ENCODE results near the gene CFAP45. TPM values are rescaled to one million over a fixed set of nuclear protein-coding genes. Genes with fewer than 3 reads are reported as not detected.

The CFAP45 gene
- total and polyA plus RNA-seq, 9 of the 15 experiments (the other 6 are each of a cell fraction or from before 2014, with no cell fraction given) = 0.65 to 2.4 (median 1.5) TPM

DNA sequence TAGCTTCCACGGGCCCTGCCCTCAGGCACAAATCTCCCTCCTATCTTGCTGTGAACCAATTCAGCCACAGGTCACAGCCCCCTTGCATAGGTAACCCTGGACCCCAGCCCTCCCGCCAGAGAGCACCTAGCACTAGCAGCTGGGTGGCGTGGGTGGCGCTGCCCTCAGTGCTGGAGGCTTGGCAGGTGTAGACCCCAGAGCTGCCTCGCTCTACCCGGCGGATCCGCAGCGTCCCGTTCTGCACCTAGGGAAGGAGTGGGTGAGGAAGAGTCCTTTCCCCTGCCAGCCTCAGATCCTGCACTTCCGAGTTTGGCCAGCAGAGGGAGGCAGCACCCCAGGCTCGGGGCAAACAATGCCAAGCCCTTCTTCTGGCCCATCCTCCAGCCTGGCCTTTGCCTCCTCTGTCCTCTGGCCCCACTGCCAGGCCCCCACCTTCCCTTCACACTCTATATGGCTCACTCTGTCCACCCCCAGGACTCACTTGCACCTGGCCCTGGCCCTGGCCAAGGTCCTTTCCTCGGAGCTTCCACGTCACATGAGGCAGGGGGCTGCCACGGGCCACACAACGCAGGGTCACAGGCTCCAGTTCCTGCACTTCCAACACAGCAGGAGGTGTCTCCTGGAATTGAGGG lies 36.4 kb upstream of the CFAP45 start (continued):
- TF ChIP-seq, protein P1, sequence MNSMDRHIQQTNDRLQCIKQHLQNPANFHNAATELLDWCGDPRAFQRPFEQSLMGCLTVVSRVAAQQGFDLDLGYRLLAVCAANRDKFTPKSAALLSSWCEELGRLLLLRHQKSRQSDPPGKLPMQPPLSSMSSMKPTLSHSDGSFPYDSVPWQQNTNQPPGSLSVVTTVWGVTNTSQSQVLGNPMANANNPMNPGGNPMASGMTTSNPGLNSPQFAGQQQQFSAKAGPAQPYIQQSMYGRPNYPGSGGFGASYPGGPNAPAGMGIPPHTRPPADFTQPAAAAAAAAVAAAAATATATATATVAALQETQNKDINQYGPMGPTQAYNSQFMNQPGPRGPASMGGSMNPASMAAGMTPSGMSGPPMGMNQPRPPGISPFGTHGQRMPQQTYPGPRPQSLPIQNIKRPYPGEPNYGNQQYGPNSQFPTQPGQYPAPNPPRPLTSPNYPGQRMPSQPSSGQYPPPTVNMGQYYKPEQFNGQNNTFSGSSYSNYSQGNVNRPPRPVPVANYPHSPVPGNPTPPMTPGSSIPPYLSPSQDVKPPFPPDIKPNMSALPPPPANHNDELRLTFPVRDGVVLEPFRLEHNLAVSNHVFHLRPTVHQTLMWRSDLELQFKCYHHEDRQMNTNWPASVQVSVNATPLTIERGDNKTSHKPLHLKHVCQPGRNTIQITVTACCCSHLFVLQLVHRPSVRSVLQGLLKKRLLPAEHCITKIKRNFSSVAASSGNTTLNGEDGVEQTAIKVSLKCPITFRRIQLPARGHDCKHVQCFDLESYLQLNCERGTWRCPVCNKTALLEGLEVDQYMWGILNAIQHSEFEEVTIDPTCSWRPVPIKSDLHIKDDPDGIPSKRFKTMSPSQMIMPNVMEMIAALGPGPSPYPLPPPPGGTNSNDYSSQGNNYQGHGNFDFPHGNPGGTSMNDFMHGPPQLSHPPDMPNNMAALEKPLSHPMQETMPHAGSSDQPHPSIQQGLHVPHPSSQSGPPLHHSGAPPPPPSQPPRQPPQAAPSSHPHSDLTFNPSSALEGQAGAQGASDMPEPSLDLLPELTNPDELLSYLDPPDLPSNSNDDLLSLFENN (IDR thresholded peaks at IDR 0.05; ENCODE audit: low read depth in 2 of 2, low read length in 2 of 2) = 0 out of 4 replicates have a peak, but pooled peaks of 1 of the 2 experiments have one; percentile 7
- TF ChIP-seq CC2D1A (IDR thresholded peaks at IDR 0.05) (0 out of 2 replicates have a peak, but pooled peaks have one; percentile 36), SMC3 (conservative IDR thresholded peaks at IDR 0.05; ENCODE audit: insufficient read depth, low read depth, low read length) (peak; percentile 92), RB1 (IDR thresholded peaks at IDR 0.05; ENCODE audit: low read depth) (peak; percentile 45; the same call in 1 of the 2 replicates), PTBP1 (IDR thresholded peaks at IDR 0.05; ENCODE audit: low read depth, low read length) (peak; percentile 98), ARID2 (IDR thresholded peaks at IDR 0.05) (peak; percentile 60; the same call in 1 of the 2 replicates), SMARCE1 (IDR thresholded peaks at IDR 0.05) (no peak), NR2F6 (CRISPR knock-in tag; IDR thresholded peaks at IDR 0.05) (no peak), JUND (IDR thresholded peaks at IDR 0.05; ENCODE audit: borderline replicate concordance, low read depth, low read length) (peak; percentile 34; the same call in 1 of the 2 replicates), JUND (tag; IDR thresholded peaks at IDR 0.05; ENCODE audit: borderline replicate concordance, low read depth, low read length) (no peak)
- TF ChIP-seq, protein P2, sequence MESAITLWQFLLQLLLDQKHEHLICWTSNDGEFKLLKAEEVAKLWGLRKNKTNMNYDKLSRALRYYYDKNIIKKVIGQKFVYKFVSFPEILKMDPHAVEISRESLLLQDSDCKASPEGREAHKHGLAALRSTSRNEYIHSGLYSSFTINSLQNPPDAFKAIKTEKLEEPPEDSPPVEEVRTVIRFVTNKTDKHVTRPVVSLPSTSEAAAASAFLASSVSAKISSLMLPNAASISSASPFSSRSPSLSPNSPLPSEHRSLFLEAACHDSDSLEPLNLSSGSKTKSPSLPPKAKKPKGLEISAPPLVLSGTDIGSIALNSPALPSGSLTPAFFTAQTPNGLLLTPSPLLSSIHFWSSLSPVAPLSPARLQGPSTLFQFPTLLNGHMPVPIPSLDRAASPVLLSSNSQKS (CRISPR knock-in tag; IDR thresholded peaks at IDR 0.05) = no peak
- TF ChIP-seq, protein P3, sequence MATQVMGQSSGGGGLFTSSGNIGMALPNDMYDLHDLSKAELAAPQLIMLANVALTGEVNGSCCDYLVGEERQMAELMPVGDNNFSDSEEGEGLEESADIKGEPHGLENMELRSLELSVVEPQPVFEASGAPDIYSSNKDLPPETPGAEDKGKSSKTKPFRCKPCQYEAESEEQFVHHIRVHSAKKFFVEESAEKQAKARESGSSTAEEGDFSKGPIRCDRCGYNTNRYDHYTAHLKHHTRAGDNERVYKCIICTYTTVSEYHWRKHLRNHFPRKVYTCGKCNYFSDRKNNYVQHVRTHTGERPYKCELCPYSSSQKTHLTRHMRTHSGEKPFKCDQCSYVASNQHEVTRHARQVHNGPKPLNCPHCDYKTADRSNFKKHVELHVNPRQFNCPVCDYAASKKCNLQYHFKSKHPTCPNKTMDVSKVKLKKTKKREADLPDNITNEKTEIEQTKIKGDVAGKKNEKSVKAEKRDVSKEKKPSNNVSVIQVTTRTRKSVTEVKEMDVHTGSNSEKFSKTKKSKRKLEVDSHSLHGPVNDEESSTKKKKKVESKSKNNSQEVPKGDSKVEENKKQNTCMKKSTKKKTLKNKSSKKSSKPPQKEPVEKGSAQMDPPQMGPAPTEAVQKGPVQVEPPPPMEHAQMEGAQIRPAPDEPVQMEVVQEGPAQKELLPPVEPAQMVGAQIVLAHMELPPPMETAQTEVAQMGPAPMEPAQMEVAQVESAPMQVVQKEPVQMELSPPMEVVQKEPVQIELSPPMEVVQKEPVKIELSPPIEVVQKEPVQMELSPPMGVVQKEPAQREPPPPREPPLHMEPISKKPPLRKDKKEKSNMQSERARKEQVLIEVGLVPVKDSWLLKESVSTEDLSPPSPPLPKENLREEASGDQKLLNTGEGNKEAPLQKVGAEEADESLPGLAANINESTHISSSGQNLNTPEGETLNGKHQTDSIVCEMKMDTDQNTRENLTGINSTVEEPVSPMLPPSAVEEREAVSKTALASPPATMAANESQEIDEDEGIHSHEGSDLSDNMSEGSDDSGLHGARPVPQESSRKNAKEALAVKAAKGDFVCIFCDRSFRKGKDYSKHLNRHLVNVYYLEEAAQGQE (IDR thresholded peaks at IDR 0.05; ENCODE audit: borderline replicate concordance) = peak; percentile 83
- TF ChIP-seq, protein P3 (CRISPR knock-in tag; IDR thresholded peaks at IDR 0.05; ENCODE audit: low read depth) = 0 out of 2 replicates have a peak, but pooled peaks have one; percentile 65

Data from K562 (cell line).